ENCODE measurements around the gene CLMP. TPM values are rescaled to one million over a fixed set of nuclear protein-coding genes. Genes with fewer than 3 reads are reported as not detected.

Gene CLMP
- polyA plus RNA-seq, 2 of the 4 experiments (the other 2 are of a cell fraction), result 15.7 to 17.1 TPM

GRCh38 chr11:123054301-123055065 lies 140.6 kb downstream of the CLMP start:
- FAIRE-seq, result no peak
- ChIA-PET POLR2A (interaction anchor here (0.6 to 2.6 kb wide), 6 partner anchors 8 to 207 kb away, joined by 3 to 29 read pairs (median 6); partner anchors contain the start of gene HSPA8), CTCF (interaction anchor here (0.6 to 3.0 kb wide), 18 partner anchors 10 to 474 kb away, joined by 3 to 27 read pairs (median 4); no protein-coding TSS in a partner anchor)

DNA sequence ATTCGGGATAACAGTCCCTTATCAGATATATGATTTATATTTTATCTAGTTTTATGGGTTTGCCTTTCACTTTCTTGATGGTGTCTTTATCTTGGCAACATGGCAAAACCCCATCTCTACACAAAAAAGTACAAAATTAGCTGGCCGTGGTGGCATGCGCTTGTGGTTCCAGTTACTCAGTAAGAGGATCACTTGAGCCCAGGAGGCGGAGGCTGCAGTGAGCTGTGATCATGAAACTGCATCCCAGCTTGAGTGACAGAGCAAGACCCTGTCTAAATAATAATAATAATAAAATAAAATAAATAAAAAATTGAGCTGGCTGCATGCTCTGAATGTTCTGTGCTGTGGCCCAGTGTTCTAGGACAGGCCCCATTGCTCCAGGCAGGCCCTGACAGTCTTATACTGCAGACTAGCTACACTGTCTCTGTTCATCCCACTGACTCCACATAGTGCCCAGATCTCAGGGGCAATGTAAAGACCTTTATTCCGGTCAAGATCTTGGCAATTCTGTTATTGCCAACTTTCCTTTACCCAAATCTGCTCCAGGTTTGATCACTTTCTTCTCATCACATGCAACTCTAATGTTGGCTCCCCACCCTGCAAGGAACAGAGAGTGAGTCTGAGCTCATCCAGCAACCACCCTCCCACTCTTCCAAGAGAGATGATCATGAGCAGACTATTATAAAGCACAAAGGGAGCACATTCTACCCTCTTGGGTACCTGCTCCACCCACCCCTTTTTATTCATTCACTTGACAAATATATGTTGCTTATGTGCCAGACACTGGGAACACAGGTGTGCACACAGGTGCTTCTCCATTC lies 141.9 kb downstream of the CLMP start:
- 84% methylated on average over 5 of the region's 5 CpGs for WGBS (ENCODE audit: missing lambda C conversion rate)
- no peak for FAIRE-seq
- CTCF ChIA-PET, result interaction anchor here (0.5 to 3.0 kb wide), 12 partner anchors 9 to 467 kb away, joined by 3 to 27 read pairs (median 4); no protein-coding TSS in a partner anchor
- ATAC-seq, result peak in 1 of 2 experiments; percentile 32; a peak in 3 of 6 replicates
- Histone ChIP-seq H3K4me1 (peaks cover 30% of the 10 kb centered on the region), H3K9me3 (no peaks in the 10 kb centered on the region), H3K27ac (no peak overlapping the region), H3K4me2 (no peak overlapping the region), H3K4me3 (no peak overlapping the region)
- POLR2A ChIA-PET, result interaction anchor here (2.6 kb wide), 1 partner anchor 9 kb away, joined by 29 read pairs; the partner anchor contains the start of gene HSPA8
- TF ChIP-seq MAZ (IDR thresholded peaks at IDR 0.05; ENCODE audit: borderline replicate concordance, low read depth, low read length) (no peak), EHF (CRISPR knock-in tag; IDR thresholded peaks at IDR 0.05) (no peak), CHD2 (IDR thresholded peaks at IDR 0.05; ENCODE audit: low read length, partially characterized antibody) (no peak), HEYL (CRISPR knock-in tag; IDR thresholded peaks at IDR 0.05) (no peak), KDM5A (IDR thresholded peaks at IDR 0.05) (no peak), MYC (IDR thresholded peaks at IDR 0.05; ENCODE audit: borderline replicate concordance, low read length) (no peak), CTCF (IDR thresholded peaks at IDR 0.05) (no peak), PBX3 (IDR thresholded peaks at IDR 0.05) (no peak), TFCP2L1 (CRISPR knock-in tag; IDR thresholded peaks at IDR 0.05) (no peak), ZSCAN20 (CRISPR knock-in tag; IDR thresholded peaks at IDR 0.05) (no peak), HDAC2 (IDR thresholded peaks at IDR 0.05) (no peak), CHD4 (IDR thresholded peaks at IDR 0.05; ENCODE audit: borderline replicate concordance) (no peak), EHMT2 (IDR thresholded peaks at IDR 0.05; ENCODE audit: low read depth) (no peak), TP53 (CRISPR knock-in tag; IDR thresholded peaks at IDR 0.05) (no peak; the same call in 1 of the 2 replicates)
- no peak for DNase-seq (ENCODE audit: low read depth in 1 of 2, low spot score in 1 of 2)

More at GRCh38 chr11:123054301-123055065, 140.6 kb downstream of the CLMP start:
- Histone ChIP-seq H3K27ac (no peak overlapping the region), H3K4me1 (peaks cover 44% of the 10 kb centered on the region), H3K4me3 (no peak overlapping the region), H3K4me2 (no peak overlapping the region), H3K9me3 (no peaks in the 10 kb centered on the region)
- DNase-seq (ENCODE audit: low read depth in 1 of 2, low spot score in 1 of 2) (peak; percentile 55 to 70), ATAC-seq (peak; percentile 76 to 92)
- 19% methylated on average over 11 of the region's 11 CpGs for WGBS (ENCODE audit: missing lambda C conversion rate)
- TF ChIP-seq SMC3 (IDR thresholded peaks at IDR 0.05) (no peak), MAFK (IDR thresholded peaks at IDR 0.05; ENCODE audit: partially characterized antibody) (no peak), ESRRA (IDR thresholded peaks at IDR 0.05; ENCODE audit: borderline replicate concordance, low read length) (no peak), HOXA7 (CRISPR knock-in tag; IDR thresholded peaks at IDR 0.05) (peak; percentile 76), RARB (CRISPR knock-in tag; IDR thresholded peaks at IDR 0.05) (0 out of 2 replicates have a peak, but pooled peaks have one; percentile 33), CBX8 (IDR thresholded peaks at IDR 0.05) (no peak), POLR2AphosphoS2 (conservative IDR thresholded peaks at IDR 0.05; ENCODE audit: low read length) (peak; percentile 71), TFCP2L1 (CRISPR knock-in tag; IDR thresholded peaks at IDR 0.05) (0 out of 2 replicates have a peak, but pooled peaks have one; percentile 22), POLR2A (IDR thresholded peaks at IDR 0.05; ENCODE audit: low read length) (no peak), FOSB (CRISPR knock-in tag; IDR thresholded peaks at IDR 0.05) (peak; percentile 84; the same call in 1 of the 2 replicates), EP300 (IDR thresholded peaks at IDR 0.05) (no peak), JUN (IDR thresholded peaks at IDR 0.05) (no peak; a peak in 1 of 5 replicates), FOXS1 (CRISPR knock-in tag; IDR thresholded peaks at IDR 0.05) (no peak), CTCF (IDR thresholded peaks at IDR 0.05) (peak; percentile 60), RAD21 (conservative IDR thresholded peaks at IDR 0.05 in 1 of 2, IDR thresholded peaks at IDR 0.05 in 1 of 2) (peak; percentile 28 to 31; a peak in 1 of 5 replicates), CHD2 (IDR thresholded peaks at IDR 0.05; ENCODE audit: low read length, partially characterized antibody) (no peak)
- TF ChIP-seq, protein P1, sequence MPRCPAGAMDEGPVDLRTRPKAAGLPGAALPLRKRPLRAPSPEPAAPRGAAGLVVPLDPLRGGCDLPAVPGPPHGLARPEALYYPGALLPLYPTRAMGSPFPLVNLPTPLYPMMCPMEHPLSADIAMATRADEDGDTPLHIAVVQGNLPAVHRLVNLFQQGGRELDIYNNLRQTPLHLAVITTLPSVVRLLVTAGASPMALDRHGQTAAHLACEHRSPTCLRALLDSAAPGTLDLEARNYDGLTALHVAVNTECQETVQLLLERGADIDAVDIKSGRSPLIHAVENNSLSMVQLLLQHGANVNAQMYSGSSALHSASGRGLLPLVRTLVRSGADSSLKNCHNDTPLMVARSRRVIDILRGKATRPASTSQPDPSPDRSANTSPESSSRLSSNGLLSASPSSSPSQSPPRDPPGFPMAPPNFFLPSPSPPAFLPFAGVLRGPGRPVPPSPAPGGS (IDR thresholded peaks at IDR 0.05), result no peak
- TF ChIP-seq, protein P2, sequence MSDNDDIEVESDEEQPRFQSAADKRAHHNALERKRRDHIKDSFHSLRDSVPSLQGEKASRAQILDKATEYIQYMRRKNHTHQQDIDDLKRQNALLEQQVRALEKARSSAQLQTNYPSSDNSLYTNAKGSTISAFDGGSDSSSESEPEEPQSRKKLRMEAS (IDR thresholded peaks at IDR 0.05), result no peak
